WTC11 (cell line): ENCODE measurements around the gene MX2. TPM values are rescaled to one million over a fixed set of nuclear protein-coding genes. Genes with fewer than 3 reads are reported as not detected.
A peak's percentile ranks its signal among the peaks of the same experiment; 100 is the strongest.

Experiments used
- ATAC-seq: fragments of 200-7000 bp; cut with Tn5 transposase; 2 replicates; pipeline ENCODE4 v1.10.0; 2021; ENCODE audit warnings: mild to moderate bottlenecking, moderate library complexity
- CTCF ChIA-PET: fragments of 300-600 bp; sonication (Branson Sonifier 250); formaldehyde crosslinking; loops from one replicate; lab custom pipeline; 2021; ENCODE audit warnings: antibody characterized with exemption; lab: Charles Lee
- POLR2A ChIA-PET: fragments of 350-600 bp; sonication (Branson Sonifier 250); formaldehyde crosslinking; loops from one replicate; lab custom pipeline; 2021; ENCODE audit warnings: antibody characterized with exemption; lab: Charles Lee
- DNase-seq: peaks from one replicate; pipeline ENCODE4 v3.0.0; 2021; ENCODE audit warnings: low spot score
- H3K27ac Mint-ChIP-seq: 2 replicates; pipeline ENCODE4 v1.8.0; 2021; ENCODE audit warnings: mixed read lengths
- H3K27me3 Mint-ChIP-seq: 2 replicates; pipeline ENCODE4 v1.8.0; 2021; ENCODE audit warnings: low read depth, mild to moderate bottlenecking, moderate library complexity, mixed read lengths
- H3K36me3 Mint-ChIP-seq: 2 replicates; pipeline ENCODE4 v1.8.0; 2021; ENCODE audit warnings: mixed read lengths
- H3K4me1 Mint-ChIP-seq: 2 replicates; pipeline ENCODE4 v1.8.0; 2022; ENCODE audit warnings: mixed read lengths
- H3K4me3 Mint-ChIP-seq: 2 replicates; pipeline ENCODE4 v1.8.0; 2021; ENCODE audit warnings: mild to moderate bottlenecking, moderate library complexity, mixed read lengths
- H3K9me3 Mint-ChIP-seq: 2 replicates; pipeline ENCODE4 v1.8.0; 2021; ENCODE audit warnings: mixed read lengths
- ATF3 ChIP-seq: sonication (generic); formaldehyde crosslinking; conservative IDR thresholded peaks from 2 replicates; pipeline ENCODE4 v1.8.1; 2022; ENCODE audit warnings: mild to moderate bottlenecking, missing genetic modification reagents
- CREB1 ChIP-seq: sonication (generic); formaldehyde crosslinking; IDR thresholded peaks from 2 replicates; pipeline ENCODE4 v1.8.0; 2023; ENCODE audit warnings: mild to moderate bottlenecking, missing genetic modification reagents
- E2F4 ChIP-seq: sonication (generic); formaldehyde crosslinking; IDR thresholded peaks from 2 replicates; pipeline ENCODE4 v1.8.1; 2022; ENCODE audit warnings: low read depth, mild to moderate bottlenecking, moderate library complexity, missing genetic modification reagents, borderline replicate concordance
- ELF4 ChIP-seq: sonication (generic); formaldehyde crosslinking; IDR thresholded peaks from 2 replicates; pipeline ENCODE4 v1.8.1; 2022; ENCODE audit warnings: low read depth, mild to moderate bottlenecking, moderate library complexity, missing genetic modification reagents
- ESRRA ChIP-seq: sonication (generic); formaldehyde crosslinking; IDR thresholded peaks from 2 replicates; pipeline ENCODE4 v1.8.1; 2022; ENCODE audit warnings: mild to moderate bottlenecking, missing genetic modification reagents, borderline replicate concordance
- FOXJ3 ChIP-seq: sonication (generic); formaldehyde crosslinking; IDR thresholded peaks from 2 replicates; pipeline ENCODE4 v1.9.0; 2021; ENCODE audit warnings: missing genetic modification reagents, mild to moderate bottlenecking, borderline replicate concordance
- GABPB1 ChIP-seq: sonication (generic); formaldehyde crosslinking; IDR thresholded peaks from 2 replicates; pipeline ENCODE4 v1.8.1; 2023; ENCODE audit warnings: mild to moderate bottlenecking, missing genetic modification reagents
- GTF2I ChIP-seq: fragments of 250-450 bp; sonication (Bioruptor Pico); conservative IDR thresholded peaks from 2 replicates; pipeline ENCODE4 v1.4.0; 2021; ENCODE audit warnings: mild to moderate bottlenecking
- HMGA2 ChIP-seq: fragments of 250-450 bp; sonication (Bioruptor Pico); IDR thresholded peaks from 2 replicates; pipeline ENCODE4 v1.4.0; 2021; ENCODE audit warnings: mild to moderate bottlenecking, moderate library complexity
- HMGXB4 ChIP-seq: sonication (generic); formaldehyde crosslinking; IDR thresholded peaks from 2 replicates; pipeline ENCODE4 v1.8.1; 2023; ENCODE audit warnings: mild to moderate bottlenecking, moderate library complexity, missing genetic modification reagents
- IRF2 ChIP-seq: sonication (generic); formaldehyde crosslinking; IDR thresholded peaks from 2 replicates; pipeline ENCODE4 v1.8.0; 2022; ENCODE audit warnings: low read depth, missing genetic modification reagents, borderline replicate concordance
- NFE2L1 ChIP-seq: sonication (generic); formaldehyde crosslinking; IDR thresholded peaks from 2 replicates; pipeline ENCODE4 v1.8.1; 2023; ENCODE audit warnings: missing genetic modification reagents
- NR1H2 ChIP-seq: sonication (generic); formaldehyde crosslinking; IDR thresholded peaks from 2 replicates; pipeline ENCODE4 v1.9.0; 2021; ENCODE audit warnings: mild to moderate bottlenecking, moderate library complexity, missing genetic modification reagents
- OVOL2 ChIP-seq: fragments of 250-450 bp; sonication (Bioruptor Pico); IDR thresholded peaks from 2 replicates; pipeline ENCODE4 v1.9.0; 2021; ENCODE audit warnings: mild to moderate bottlenecking, borderline replicate concordance
- PRDM15 ChIP-seq: sonication (generic); formaldehyde crosslinking; IDR thresholded peaks from 2 replicates; pipeline ENCODE4 v1.8.0; 2022; ENCODE audit warnings: missing genetic modification reagents
- PRRX2 ChIP-seq: fragments of 250-450 bp; sonication (Bioruptor Pico); IDR thresholded peaks from 2 replicates; pipeline ENCODE4 v1.8.0; 2021; ENCODE audit warnings: mild to moderate bottlenecking
- SP1 ChIP-seq: sonication (generic); formaldehyde crosslinking; conservative IDR thresholded peaks from 2 replicates; pipeline ENCODE4 v1.8.1; 2022; ENCODE audit warnings: missing genetic modification reagents
- ZBTB43 ChIP-seq: sonication (generic); formaldehyde crosslinking; IDR thresholded peaks from 2 replicates; pipeline ENCODE4 v1.8.1; 2023; ENCODE audit warnings: mild to moderate bottlenecking, missing genetic modification reagents
- ZNF281 ChIP-seq: sonication (generic); formaldehyde crosslinking; IDR thresholded peaks from 2 replicates; pipeline ENCODE4 v1.8.0; 2023; ENCODE audit warnings: mild to moderate bottlenecking, missing genetic modification reagents
- ZNF396 ChIP-seq: fragments of 250-450 bp; sonication (Bioruptor Pico); IDR thresholded peaks from 2 replicates; pipeline ENCODE4 v1.8.0; 2021; ENCODE audit warnings: mild to moderate bottlenecking, moderate library complexity, borderline replicate concordance
- ZNF423 ChIP-seq: fragments of 250-450 bp; sonication (Bioruptor Pico); IDR thresholded peaks from 2 replicates; pipeline ENCODE4 v2.1.2; 2022; ENCODE audit warnings: mild to moderate bottlenecking, moderate library complexity
- ZNF512 ChIP-seq: sonication (generic); formaldehyde crosslinking; IDR thresholded peaks from 2 replicates; pipeline ENCODE4 v1.8.1; 2022; ENCODE audit warnings: missing genetic modification reagents, borderline replicate concordance
- total RNA-seq: library from RNA; stranded (reverse); gene quantifications from 3 replicates; pipeline ENCODE4 v1.2.3, GENCODE V29; 2021

Gene MX2
- total RNA-seq, 1 experiment from 2014 or later = 2.6 TPM

GRCh38 chr21:41321908-41322495 is 39.8 kb upstream of the MX2 start:
- ChIA-PET CTCF (interaction anchor here (1.6 to 3.9 kb wide), 2 partner anchors 37 to 39 kb away, joined by 5 to 23 read pairs; no protein-coding TSS in a partner anchor), POLR2A (no interaction called here)
- peaks cover 10% of the 10 kb centered on the region for H3K27me3 Mint-ChIP-seq
- ATAC-seq = no peak
- no peak overlapping the region for H3K4me3 Mint-ChIP-seq
- no peak for DNase-seq
- no peak for TF ChIP-seq FOXJ3
- no peak for TF ChIP-seq IRF2
- no peak for TF ChIP-seq ATF3 (CRISPR knock-in tag)
- no peak for TF ChIP-seq NFE2L1 (CRISPR knock-in tag)
- TF ChIP-seq ELF4 (CRISPR knock-in tag) = no peak
- TF ChIP-seq E2F4 (CRISPR knock-in tag) = no peak
- no peak for TF ChIP-seq GABPB1 (CRISPR knock-in tag)
- no peak for TF ChIP-seq ZBTB43 (CRISPR knock-in tag)
- TF ChIP-seq HMGA2 (CRISPR knock-in tag) = no peak
- TF ChIP-seq CREB1 (CRISPR knock-in tag) = no peak
- no peak for TF ChIP-seq ZNF281
- no peak for TF ChIP-seq PRRX2 (CRISPR knock-in tag)
- TF ChIP-seq ZNF423 = no peak
- TF ChIP-seq SP1 (CRISPR knock-in tag) = no peak
- TF ChIP-seq NR1H2 (CRISPR knock-in tag) = no peak
- H3K4me1 Mint-ChIP-seq = peaks cover 24% of the 10 kb centered on the region
- no peak overlapping the region for H3K27ac Mint-ChIP-seq
- H3K9me3 Mint-ChIP-seq = no peaks in the 10 kb centered on the region
- H3K36me3 Mint-ChIP-seq = no peaks in the 10 kb centered on the region

- DNase-seq = no peak
- Mint-ChIP-seq H3K36me3 (no peaks in the 10 kb centered on the region), H3K4me3 (no peak overlapping the region), H3K4me1 (peaks cover 20% of the 10 kb centered on the region), H3K9me3 (no peaks in the 10 kb centered on the region), H3K27me3 (peaks cover 4% of the 10 kb centered on the region), H3K27ac (no peak overlapping the region)
- ATAC-seq = peak; percentile 35
- ChIA-PET POLR2A (no interaction called here), CTCF (interaction anchor here (1.6 kb wide), 1 partner anchor 37 kb away, joined by 5 read pairs; no protein-coding TSS in a partner anchor)
- TF ChIP-seq GTF2I (CRISPR knock-in tag) (no peak), ESRRA (CRISPR knock-in tag) (no peak), OVOL2 (CRISPR knock-in tag) (no peak), HMGXB4 (no peak), ZNF512 (no peak), ZNF396 (CRISPR knock-in tag) (no peak), PRDM15 (CRISPR knock-in tag) (no peak)
These were observed 39.1 kb upstream of the MX2 start for GRCh38 chr21:41322496-41323382.
